SU-DHL-6 (cell line): ENCODE results near the gene DSCAML1.
A peak's percentile ranks its signal among the peaks of the same experiment; 100 is the strongest.

Experiments used
- H2AFZ ChIP-seq: fragments of 200-600 bp; sonication (generic); 2 replicates; pipeline ENCODE4 v1.6.1; 2014; ENCODE audit warnings: low read depth, mild to moderate bottlenecking, moderate library complexity, mixed read lengths, antibody characterized with exemption, low read length; ENCODE audit not compliant: severe bottlenecking
- H3F3A ChIP-seq: fragments of 200-600 bp; shearing (Covaris generic); 2 replicates; pipeline ENCODE4 v1.6.0; 2016; ENCODE audit warnings: antibody characterized with exemption, mild to moderate bottlenecking; ENCODE audit not compliant: insufficient read depth
- H3K27ac ChIP-seq: fragments of 200-600 bp; sonication (generic); 2 replicates; pipeline ENCODE4 v1.5.1; 2016; ENCODE audit warnings: low read depth, mild to moderate bottlenecking, low read length, moderate library complexity, mixed read lengths
- H3K27me3 ChIP-seq: fragments of 200-600 bp; sonication (generic), shearing (Covaris generic); 2 replicates; pipeline ENCODE4 v1.6.0; 2014; ENCODE audit warnings: mild to moderate bottlenecking, low read length
- H3K36me3 ChIP-seq: fragments of 200-600 bp; sonication (generic); 2 replicates; pipeline ENCODE4 v1.6.1; 2014; ENCODE audit warnings: mild to moderate bottlenecking, low read length, mixed read lengths
- H3K4me2 ChIP-seq: fragments of 300-600, 200-600 bp; shearing (Covaris generic), sonication (generic); 2 replicates; pipeline ENCODE4 v1.6.0; 2014; ENCODE audit warnings: low read length, low read depth, mild to moderate bottlenecking; ENCODE audit not compliant: poor library complexity, severe bottlenecking
- H3K4me3 ChIP-seq: fragments of 200-600 bp; sonication (generic); 2 replicates; pipeline ENCODE4 v1.5.1; 2014; ENCODE audit warnings: antibody characterized with exemption, low read length, mild to moderate bottlenecking, mixed read lengths; ENCODE audit not compliant: insufficient read depth, poor library complexity, severe bottlenecking
- H3K79me2 ChIP-seq: fragments of 200-600 bp; sonication (generic); 2 replicates; pipeline ENCODE4 v1.6.1; 2014; ENCODE audit warnings: mild to moderate bottlenecking, low read length, moderate library complexity; ENCODE audit not compliant: insufficient read depth
- H3K9ac ChIP-seq: fragments of 200-600 bp; sonication (generic); 2 replicates; pipeline ENCODE4 v1.7.0; 2014; ENCODE audit warnings: mild to moderate bottlenecking, low read length
- H3K9me2 ChIP-seq: fragments of 200-600 bp; sonication (generic); replicated peaks from 2 replicates; pipeline ENCODE4 v1.6.1; 2014; ENCODE audit warnings: low read length; ENCODE audit not compliant: insufficient read depth
- H3K9me3 ChIP-seq: fragments of 200-600 bp; sonication (generic); 2 replicates; pipeline ENCODE4 v1.6.1; 2014; ENCODE audit warnings: low read length, mixed read lengths; ENCODE audit not compliant: insufficient read depth
- H4K20me1 ChIP-seq: fragments of 200-600 bp; sonication (generic); 2 replicates; pipeline ENCODE4 v1.6.1; 2014; ENCODE audit warnings: low read depth, mild to moderate bottlenecking, antibody characterized with exemption, low read length, moderate library complexity, mixed read lengths
- EZH2phosphoT487 ChIP-seq: fragments of 200-600 bp; sonication (generic), shearing (Covaris generic); conservative IDR thresholded peaks from 2 replicates; pipeline ENCODE4 v1.6.1; 2018; ENCODE audit warnings: mild to moderate bottlenecking, antibody characterized with exemption, low read length, moderate library complexity, mixed read lengths
- TF ChIP-seq, protein P1 (sequence below): fragments of 200-600 bp; sonication (generic); IDR thresholded peaks from one replicate; pipeline ENCODE4 v1.5.1; 2017; ENCODE audit warnings: antibody characterized with exemption, mild to moderate bottlenecking, low read length, moderate library complexity; ENCODE audit not compliant: insufficient read depth, poor library complexity, severe bottlenecking

DSCAML1 gene

DNA sequence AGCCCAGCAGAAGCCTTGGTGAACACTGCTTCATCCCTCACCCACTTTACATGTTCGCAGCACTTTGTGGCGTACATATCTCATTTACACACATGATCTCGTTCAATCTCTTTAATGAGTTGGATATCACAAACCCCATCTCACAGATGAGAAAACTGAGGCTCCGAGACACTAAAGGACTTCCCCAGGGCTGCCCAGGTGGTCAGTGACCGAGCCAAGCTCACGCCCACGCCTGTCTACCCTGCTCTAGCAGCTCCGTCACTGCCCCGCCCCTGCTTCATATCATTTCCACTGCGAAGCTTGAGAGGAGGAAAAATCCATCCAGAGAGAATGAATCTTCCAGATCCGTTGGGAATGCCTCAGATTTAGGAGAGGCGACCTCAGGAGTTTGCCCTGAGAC lies 11.8 kb upstream of the DSCAML1 start:
- no peak overlapping the region for H2AFZ ChIP-seq
- H3K79me2 ChIP-seq = no peaks in the 10 kb centered on the region
- H3K9ac ChIP-seq = no peak overlapping the region
- H3K27ac ChIP-seq = no peak overlapping the region
- no peaks in the 10 kb centered on the region for H4K20me1 ChIP-seq
- no peaks in the 10 kb centered on the region for H3K9me3 ChIP-seq
- H3K36me3 ChIP-seq = no peaks in the 10 kb centered on the region
- H3K27me3 ChIP-seq = no peaks in the 10 kb centered on the region
- H3K9me2 ChIP-seq = no peaks in the 10 kb centered on the region
- no peak overlapping the region for H3K4me2 ChIP-seq
- H3F3A ChIP-seq = no peaks in the 10 kb centered on the region
- H3K4me3 ChIP-seq = no peak overlapping the region
- TF ChIP-seq EZH2phosphoT487 = no peak
- TF ChIP-seq, protein P1, sequence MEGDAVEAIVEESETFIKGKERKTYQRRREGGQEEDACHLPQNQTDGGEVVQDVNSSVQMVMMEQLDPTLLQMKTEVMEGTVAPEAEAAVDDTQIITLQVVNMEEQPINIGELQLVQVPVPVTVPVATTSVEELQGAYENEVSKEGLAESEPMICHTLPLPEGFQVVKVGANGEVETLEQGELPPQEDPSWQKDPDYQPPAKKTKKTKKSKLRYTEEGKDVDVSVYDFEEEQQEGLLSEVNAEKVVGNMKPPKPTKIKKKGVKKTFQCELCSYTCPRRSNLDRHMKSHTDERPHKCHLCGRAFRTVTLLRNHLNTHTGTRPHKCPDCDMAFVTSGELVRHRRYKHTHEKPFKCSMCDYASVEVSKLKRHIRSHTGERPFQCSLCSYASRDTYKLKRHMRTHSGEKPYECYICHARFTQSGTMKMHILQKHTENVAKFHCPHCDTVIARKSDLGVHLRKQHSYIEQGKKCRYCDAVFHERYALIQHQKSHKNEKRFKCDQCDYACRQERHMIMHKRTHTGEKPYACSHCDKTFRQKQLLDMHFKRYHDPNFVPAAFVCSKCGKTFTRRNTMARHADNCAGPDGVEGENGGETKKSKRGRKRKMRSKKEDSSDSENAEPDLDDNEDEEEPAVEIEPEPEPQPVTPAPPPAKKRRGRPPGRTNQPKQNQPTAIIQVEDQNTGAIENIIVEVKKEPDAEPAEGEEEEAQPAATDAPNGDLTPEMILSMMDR = no peak

DNA sequence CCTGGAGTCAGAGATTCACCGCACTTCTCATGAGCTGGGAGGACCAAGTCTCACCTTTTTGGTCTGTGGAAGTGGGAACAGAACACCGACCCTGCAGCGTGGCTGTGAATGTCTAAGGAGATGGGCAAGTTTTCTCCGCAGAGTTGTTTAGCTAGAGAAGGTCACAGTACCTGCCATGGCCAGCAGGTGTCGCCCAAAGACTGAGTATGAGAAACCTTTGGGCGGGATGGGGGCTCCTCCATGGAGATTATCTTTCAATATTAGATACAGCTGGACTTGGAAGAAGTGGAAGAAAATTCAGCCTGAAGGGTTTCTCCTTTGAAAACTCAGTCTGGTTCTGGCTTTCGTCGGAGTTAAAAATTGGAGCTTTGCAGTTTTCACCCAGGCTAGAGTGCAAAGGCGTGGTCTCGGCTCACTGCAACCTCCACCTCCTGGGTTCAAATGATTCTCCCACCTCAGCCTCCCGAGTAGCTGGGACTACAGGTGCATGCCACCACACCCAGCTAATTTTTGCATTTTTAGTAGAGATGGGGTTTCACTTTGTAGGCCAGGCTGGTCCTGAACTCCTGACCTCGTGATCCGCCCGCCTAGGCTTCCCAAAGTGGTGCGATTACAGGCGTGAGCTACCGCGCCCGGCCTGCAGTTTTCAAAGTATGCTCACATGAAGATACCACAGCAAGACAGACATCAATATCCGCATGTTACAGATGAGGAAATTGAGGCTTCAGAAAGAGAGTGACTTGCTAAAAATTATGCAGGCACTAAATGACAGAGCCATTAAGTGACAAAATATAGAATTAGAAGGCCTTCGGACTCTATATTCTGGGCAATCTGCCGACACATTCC lies 10.7 kb upstream of the DSCAML1 start:
- H3K9me3 ChIP-seq = no peaks in the 10 kb centered on the region
- H3K4me2 ChIP-seq = no peak overlapping the region
- no peaks in the 10 kb centered on the region for H3K36me3 ChIP-seq
- no peaks in the 10 kb centered on the region for H4K20me1 ChIP-seq
- H3K9ac ChIP-seq = no peak overlapping the region
- no peaks in the 10 kb centered on the region for H3F3A ChIP-seq
- H3K27ac ChIP-seq = no peak overlapping the region
- no peaks in the 10 kb centered on the region for H3K27me3 ChIP-seq
- H3K4me3 ChIP-seq = no peak overlapping the region
- no peak overlapping the region for H2AFZ ChIP-seq
- H3K9me2 ChIP-seq = no peaks in the 10 kb centered on the region
- no peaks in the 10 kb centered on the region for H3K79me2 ChIP-seq
- no peak for TF ChIP-seq EZH2phosphoT487
- TF ChIP-seq, protein P1 = peak; percentile 77

DNA sequence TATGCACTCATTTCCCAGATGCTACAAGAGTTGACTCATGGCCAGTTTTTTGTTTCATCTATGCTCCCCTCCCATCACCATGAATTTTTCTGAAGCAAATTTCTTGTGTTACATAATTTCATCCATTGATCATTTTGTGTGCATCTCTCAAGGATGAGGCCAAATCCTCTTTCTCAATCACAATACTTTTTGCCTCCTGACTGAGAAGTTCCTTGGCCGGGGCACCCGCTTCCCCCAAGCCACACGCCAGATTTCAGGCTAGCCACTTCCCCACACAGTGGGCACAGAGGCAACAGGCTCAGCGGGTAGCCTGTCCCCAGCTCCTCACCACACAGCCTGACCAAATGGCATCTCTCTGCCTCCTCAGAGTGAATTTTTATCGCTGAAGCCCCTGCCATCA lies 9.8 kb upstream of the DSCAML1 start:
- no peaks in the 10 kb centered on the region for H3K79me2 ChIP-seq
- H3K9me2 ChIP-seq = no peaks in the 10 kb centered on the region
- H3F3A ChIP-seq = no peaks in the 10 kb centered on the region
- H3K27me3 ChIP-seq = no peaks in the 10 kb centered on the region
- no peak overlapping the region for H3K4me3 ChIP-seq
- TF ChIP-seq EZH2phosphoT487 = no peak
- TF ChIP-seq, protein P1 = no peak
- H3K36me3 ChIP-seq = no peaks in the 10 kb centered on the region
- H3K9ac ChIP-seq = no peak overlapping the region
- H4K20me1 ChIP-seq = no peaks in the 10 kb centered on the region
- H3K9me3 ChIP-seq = no peaks in the 10 kb centered on the region
- H3K4me2 ChIP-seq = no peak overlapping the region
- no peak overlapping the region for H2AFZ ChIP-seq
- no peak overlapping the region for H3K27ac ChIP-seq
